Cardiac muscle cell (in vitro differentiated cells and primary cell): ENCODE data around the gene FMNL1. TPM values are rescaled to one million over a fixed set of nuclear protein-coding genes. Genes with fewer than 3 reads are reported as not detected.
"Not testable (repeated sequence)": the region's sequence is repeated elsewhere in the genome, so short reads cannot be mapped to it uniquely, and the experiment has no call there.

ENCODE experiments used
- DNase-seq, 2 donors: peaks; one replicate each; pipeline versions ENCODE4 v3.0.0 to v3.0.0-alpha.2; 2010 to 2017; ENCODE audit warnings: low read depth in 1 of 2, low spot score in 1 of 2
- H3K27ac ChIP-seq: fragments of 200-600 bp; sonication (generic); 2 replicates; pipeline ENCODE4 v1.5.1; 2016
- H3K27me3 ChIP-seq: fragments of 200-600 bp; sonication (generic); 2 replicates; pipeline ENCODE4 v1.6.0; 2016; ENCODE audit warnings: control low read depth
- H3K36me3 ChIP-seq: fragments of 200-600 bp; sonication (generic); 2 replicates; pipeline ENCODE4 v1.5.1; 2016; ENCODE audit warnings: control low read depth
- H3K4me1 ChIP-seq: fragments of 200-600 bp; sonication (generic); 2 replicates; pipeline ENCODE4 v1.8.1; 2017; ENCODE audit warnings: low read depth, mild to moderate bottlenecking, mixed run types
- H3K4me3 ChIP-seq: fragments of 200-600 bp; sonication (generic); 2 replicates; pipeline ENCODE4 v1.5.1; 2016; ENCODE audit warnings: mild to moderate bottlenecking
- H3K9me3 ChIP-seq: fragments of 200-600 bp; sonication (generic); 2 replicates; pipeline ENCODE4 v1.5.1; 2017; ENCODE audit warnings: low read depth, mild to moderate bottlenecking, control low read depth
- polyA plus RNA-seq: library from polyadenylated mRNA; unstranded; fragments of >200 nt; fragmentation: Nextera tagmentation; extraction: Ambion mirVana; gene quantifications from 2 replicates; pipeline ENCODE4 v1.2.1, GENCODE V29; 2016
- total RNA-seq: library from RNA; depleted of rRNA; stranded (reverse); fragments of >200 nt; gene quantifications from 2 replicates; pipeline ENCODE4 v1.2.3, GENCODE V29; 2016
- TF ChIP-seq, protein P1 (sequence below): IDR thresholded peaks from 2 replicates; pipeline ENCODE4 v1.5.1; 2012; ENCODE audit warnings: low read depth, mild to moderate bottlenecking, low read length

Gene FMNL1
- total and polyA plus RNA-seq, 2 experiments from 2014 or later, result 0.51 to 0.83 TPM

DNA sequence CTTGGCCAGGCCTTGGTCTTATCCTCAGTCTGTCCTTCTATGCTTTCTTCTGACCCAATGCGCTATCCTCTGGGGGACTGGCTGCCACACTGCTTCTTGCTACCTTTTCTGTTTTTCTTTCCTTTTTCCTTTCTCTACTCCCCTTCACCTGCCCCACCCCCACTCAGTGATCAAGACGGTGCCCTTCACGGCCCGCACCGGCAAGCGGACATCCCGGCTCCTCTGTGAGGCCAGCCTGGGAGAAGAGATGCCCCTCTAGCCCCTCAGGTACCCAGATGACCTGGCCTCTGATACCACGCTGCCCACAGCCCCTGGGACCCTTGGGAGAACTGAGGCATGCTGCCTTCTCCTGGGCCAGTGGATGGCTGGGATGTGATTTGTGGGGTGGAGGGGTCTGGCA, 24.7 kb downstream of the FMNL1 start:
- Histone ChIP-seq H3K4me3 (no peak overlapping the region), H3K27me3 (peaks cover 7% of the 10 kb centered on the region), H3K9me3 (no peaks in the 10 kb centered on the region), H3K4me1 (no peaks in the 10 kb centered on the region), H3K27ac (no peak overlapping the region), H3K36me3 (no peaks in the 10 kb centered on the region)
- TF ChIP-seq, protein P1, sequence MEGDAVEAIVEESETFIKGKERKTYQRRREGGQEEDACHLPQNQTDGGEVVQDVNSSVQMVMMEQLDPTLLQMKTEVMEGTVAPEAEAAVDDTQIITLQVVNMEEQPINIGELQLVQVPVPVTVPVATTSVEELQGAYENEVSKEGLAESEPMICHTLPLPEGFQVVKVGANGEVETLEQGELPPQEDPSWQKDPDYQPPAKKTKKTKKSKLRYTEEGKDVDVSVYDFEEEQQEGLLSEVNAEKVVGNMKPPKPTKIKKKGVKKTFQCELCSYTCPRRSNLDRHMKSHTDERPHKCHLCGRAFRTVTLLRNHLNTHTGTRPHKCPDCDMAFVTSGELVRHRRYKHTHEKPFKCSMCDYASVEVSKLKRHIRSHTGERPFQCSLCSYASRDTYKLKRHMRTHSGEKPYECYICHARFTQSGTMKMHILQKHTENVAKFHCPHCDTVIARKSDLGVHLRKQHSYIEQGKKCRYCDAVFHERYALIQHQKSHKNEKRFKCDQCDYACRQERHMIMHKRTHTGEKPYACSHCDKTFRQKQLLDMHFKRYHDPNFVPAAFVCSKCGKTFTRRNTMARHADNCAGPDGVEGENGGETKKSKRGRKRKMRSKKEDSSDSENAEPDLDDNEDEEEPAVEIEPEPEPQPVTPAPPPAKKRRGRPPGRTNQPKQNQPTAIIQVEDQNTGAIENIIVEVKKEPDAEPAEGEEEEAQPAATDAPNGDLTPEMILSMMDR, result no peak
- DNase-seq, result no peak

DNA sequence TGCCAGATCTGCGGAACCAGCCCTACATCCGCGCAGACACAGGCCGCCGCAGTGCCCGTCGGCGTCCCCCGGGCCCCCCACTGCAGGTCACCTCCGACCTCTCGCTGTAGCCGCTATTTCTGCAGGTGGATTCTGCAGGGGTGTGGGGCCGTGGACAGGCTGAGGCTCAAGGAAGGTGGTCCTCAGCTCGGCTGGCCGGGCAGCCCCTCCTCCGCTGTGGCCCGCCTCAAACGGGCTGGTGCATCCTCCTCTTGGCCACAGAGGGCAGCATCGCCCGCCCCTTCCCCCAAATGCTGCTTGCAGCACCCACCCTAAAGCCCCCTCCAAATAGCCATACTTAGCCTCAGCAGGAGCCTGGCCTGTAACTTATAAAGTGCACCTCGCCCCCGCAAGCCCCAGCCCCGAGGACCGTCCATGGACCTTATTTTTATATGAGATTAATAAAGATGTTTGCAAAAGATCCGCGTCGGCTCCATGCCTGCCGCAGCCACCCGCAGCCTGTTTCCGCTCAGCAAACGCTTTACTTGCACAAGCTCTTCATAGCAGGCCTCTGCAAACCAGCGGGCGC, 25.3 kb downstream of the FMNL1 start:
- H3K27me3 ChIP-seq, result peaks cover 3% of the 10 kb centered on the region
- peak in 1 of 2 donors; percentile 71 for DNase-seq
- peak overlapping the region; percentile 11 for H3K27ac ChIP-seq

DNA sequence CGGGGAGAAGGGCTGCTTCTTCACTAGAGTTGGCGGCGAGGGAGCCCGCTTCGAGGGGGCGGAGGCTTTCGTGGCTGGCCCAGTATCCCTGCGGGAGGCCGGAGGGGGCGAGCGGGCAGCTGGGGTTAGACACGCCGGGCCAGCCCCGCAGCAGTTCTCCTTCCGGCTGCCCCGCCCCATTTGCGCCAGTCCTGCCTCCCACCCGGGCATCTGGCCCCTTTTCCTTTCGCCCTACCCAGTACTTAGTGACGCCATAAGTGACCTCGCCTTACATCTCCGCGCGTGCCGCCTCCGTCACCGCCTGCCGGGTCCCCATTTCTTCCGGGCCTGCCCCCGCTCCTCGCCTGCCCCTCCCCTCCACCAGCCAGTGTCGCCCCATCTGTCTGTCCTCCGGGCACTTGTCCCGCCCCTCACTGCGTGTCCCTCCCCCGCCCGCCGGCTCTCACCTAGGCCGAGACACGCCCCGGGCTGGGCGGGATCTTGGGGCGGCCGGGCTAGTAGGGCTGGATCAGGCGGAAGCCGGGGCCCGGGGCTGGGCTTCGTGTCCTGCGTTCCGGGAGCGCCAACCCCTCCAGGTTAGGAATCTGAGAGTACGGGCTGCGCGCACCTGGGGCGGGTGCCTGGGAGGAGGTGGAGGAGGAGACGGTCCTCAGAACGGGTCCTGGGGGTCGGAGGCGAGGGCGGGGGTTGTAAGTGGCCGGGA, 25.9 kb downstream of the FMNL1 start:
- TF ChIP-seq, protein P1, result no peak
- Histone ChIP-seq H3K4me1 (no peaks in the 10 kb centered on the region), H3K27me3 (no peaks in the 10 kb centered on the region), H3K27ac (peak overlapping the region; percentile 11), H3K9me3 (no peaks in the 10 kb centered on the region), H3K4me3 (peak overlapping the region; percentile 61), H3K36me3 (no peaks in the 10 kb centered on the region)
- DNase-seq, result peak; percentile 89 to 94

More for the DNA sequence above, 25.3 kb downstream of the FMNL1 start:
- Histone ChIP-seq H3K4me1 (no peaks in the 10 kb centered on the region), H3K36me3 (no peaks in the 10 kb centered on the region), H3K9me3 (no peaks in the 10 kb centered on the region), H3K4me3 (peak overlapping the region; percentile 61)
- TF ChIP-seq, protein P1, result peak; percentile 53

DNA sequence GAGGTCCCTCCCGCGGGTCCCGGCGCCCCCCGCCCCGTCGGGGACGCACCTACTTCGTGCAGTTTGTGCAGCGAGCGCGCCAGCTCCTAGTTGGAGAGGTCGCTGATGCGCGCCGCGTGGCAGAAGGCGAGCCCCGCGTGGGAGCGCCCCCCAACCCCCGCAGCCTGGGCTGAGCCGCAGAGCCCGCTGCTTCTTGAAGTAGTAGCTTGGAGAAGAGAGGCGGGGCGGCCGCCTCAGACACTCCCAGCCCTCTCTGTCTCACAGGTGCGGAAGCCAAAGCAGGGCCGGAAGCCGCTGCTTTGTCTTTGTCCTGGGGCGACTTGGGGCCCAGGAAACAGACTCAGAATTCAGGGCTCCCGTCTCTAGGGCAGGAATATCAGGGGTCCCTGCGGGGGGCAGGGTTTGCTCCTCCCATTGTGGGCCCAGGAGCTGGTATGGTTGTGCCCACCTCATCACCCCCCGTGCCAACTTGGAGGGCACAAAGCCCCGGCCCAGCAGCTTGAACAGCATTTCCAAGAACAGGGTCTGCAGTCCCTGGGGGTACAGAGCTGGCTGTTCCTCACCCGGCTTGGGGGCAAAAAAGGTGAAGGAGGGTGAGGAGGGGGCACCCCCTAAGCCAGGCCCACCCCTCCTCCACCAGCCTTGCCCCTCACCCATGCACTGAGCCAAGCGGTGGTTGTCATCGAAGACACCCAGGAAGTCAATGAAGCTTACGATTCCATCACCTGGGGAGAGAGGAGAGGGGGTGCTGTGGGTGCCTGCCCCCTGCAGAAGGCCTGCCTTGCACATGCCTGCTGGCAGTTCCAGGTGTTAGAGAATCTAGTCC, 26.7 kb downstream of the FMNL1 start:
- Histone ChIP-seq H3K27me3 (no peaks in the 10 kb centered on the region), H3K9me3 (no peaks in the 10 kb centered on the region), H3K36me3 (no peaks in the 10 kb centered on the region), H3K27ac (no peak overlapping the region), H3K4me3 (peak overlapping the region; percentile 61), H3K4me1 (no peaks in the 10 kb centered on the region)
- TF ChIP-seq, protein P1, result no peak
- DNase-seq, result no peak

DNA sequence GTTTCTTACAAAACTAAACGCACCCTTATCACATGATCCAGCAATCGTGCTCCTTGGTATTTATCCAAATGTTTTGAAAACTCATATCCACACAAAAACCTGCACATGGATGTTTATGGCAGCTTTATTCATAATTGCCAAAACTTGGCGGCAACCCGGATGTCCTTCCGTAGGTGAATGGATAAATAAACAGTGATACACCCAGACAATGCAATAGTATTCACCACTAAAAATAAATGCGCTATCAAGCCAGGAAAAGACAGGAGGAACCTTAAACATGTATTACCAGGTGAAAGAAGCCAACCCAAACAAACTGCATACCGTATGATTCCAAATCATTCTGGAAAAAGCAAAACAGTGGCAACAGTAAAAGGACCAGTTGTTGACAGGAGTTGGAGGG, 30.2 kb downstream of the FMNL1 start:
- H3K4me3 ChIP-seq, result no peak overlapping the region
- no peaks in the 10 kb centered on the region for H3K36me3 ChIP-seq
- H3K27ac ChIP-seq, result no peak overlapping the region
- no peaks in the 10 kb centered on the region for H3K4me1 ChIP-seq
- no peaks in the 10 kb centered on the region for H3K9me3 ChIP-seq
- DNase-seq, result no peak
- H3K27me3 ChIP-seq, result no peaks in the 10 kb centered on the region
- TF ChIP-seq, protein P1, result no peak

DNA sequence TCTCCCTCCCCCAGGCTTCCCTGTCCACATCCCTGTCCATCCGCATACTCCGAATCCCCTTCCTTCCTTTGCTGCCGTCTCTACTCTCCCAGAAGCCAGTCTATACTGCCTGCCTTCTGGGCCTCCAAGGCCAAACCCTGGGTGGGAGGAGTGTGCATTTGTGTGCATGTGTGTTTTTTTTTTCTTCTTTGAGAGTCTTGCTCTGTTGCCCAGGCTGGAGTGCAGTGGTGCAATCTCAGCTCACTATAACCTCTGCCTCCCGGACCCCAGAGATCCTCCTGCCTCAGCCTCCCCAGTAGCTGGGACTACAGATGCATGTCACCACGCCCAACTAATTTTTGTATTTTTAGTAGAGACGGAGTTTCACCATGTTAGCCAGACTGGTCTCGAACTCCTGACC, 31.6 kb downstream of the FMNL1 start:
- H3K4me1 ChIP-seq, H3K9me3 ChIP-seq, H3K4me3 ChIP-seq, DNase-seq, H3K36me3 ChIP-seq, H3K27ac ChIP-seq, H3K27me3 ChIP-seq: not testable (repeated sequence)
